Measurements from ENCODE around the gene PEX14. TPM values are rescaled to one million over a fixed set of nuclear protein-coding genes. Genes with fewer than 3 reads are reported as not detected.

PEX14 gene
- total and polyA plus RNA-seq, 2 donors (not counting 3 experiments of a cell fraction or from before 2014, with no cell fraction given): 19.5 to 26.5 TPM

DNA sequence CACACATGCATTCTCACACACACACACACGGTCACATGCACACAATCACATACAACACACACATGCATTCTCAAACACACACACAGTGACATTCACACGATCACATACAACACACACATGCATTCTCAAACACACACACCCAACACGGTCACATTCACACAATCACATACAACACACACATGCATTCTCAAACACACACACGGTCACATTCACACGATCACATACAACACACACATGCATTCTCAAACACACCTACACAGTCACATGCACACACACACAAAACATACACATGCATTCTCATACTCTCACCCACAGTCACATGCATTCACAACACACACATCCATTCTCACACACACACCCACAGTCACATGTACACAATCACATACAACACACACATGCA lies 186.7 kb downstream of the PEX14 start:
- no peaks in the 10 kb centered on the region for H3K79me2 ChIP-seq (ENCODE audit: control insufficient read depth, insufficient read depth, low read length)
- no peaks in the 10 kb centered on the region for H3K9me1 ChIP-seq (replicated peaks; ENCODE audit: control insufficient read depth, extremely low read depth, insufficient read depth, low read length)
- BruUV-seq (replicated peaks): no TSS peak
- intact Hi-C loops (cut with micrococcal nuclease): no loop called here
- H3K9ac ChIP-seq (replicated peaks; ENCODE audit: extremely low read depth, insufficient read depth, low read length): no peak overlapping the region
- no peaks in the 10 kb centered on the region for H3K36me3 ChIP-seq (ENCODE audit: control insufficient read depth in 2 of 2, extremely low read depth in 1 of 2, insufficient read depth in 2 of 2, low read length in 2 of 2)
- H3K4me1 ChIP-seq (ENCODE audit: control insufficient read depth, extremely low read depth, insufficient read depth, low read length): no peaks in the 10 kb centered on the region
- TF ChIP-seq, protein P1, sequence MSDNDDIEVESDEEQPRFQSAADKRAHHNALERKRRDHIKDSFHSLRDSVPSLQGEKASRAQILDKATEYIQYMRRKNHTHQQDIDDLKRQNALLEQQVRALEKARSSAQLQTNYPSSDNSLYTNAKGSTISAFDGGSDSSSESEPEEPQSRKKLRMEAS (IDR thresholded peaks at IDR 0.05; ENCODE audit: insufficient read depth, insufficient read length): no peak
- TF ChIP-seq POLR2A (IDR thresholded peaks at IDR 0.05; ENCODE audit: low read depth, low read length) (no peak), EZH2 (IDR thresholded peaks at IDR 0.05; ENCODE audit: borderline replicate concordance, low read depth, low read length, severe bottlenecking) (no peak), MYC (IDR thresholded peaks at IDR 0.05; ENCODE audit: low read depth, low read length) (no peak)
- no peak overlapping the region for H3K4me3 ChIP-seq (replicated peaks in 1 of 3; ENCODE audit: insufficient read depth in 1 of 3, low read depth in 1 of 3, low read length in 3 of 3)
- FAIRE-seq: no peak
- H3K9me3 ChIP-seq (replicated peaks; ENCODE audit: control insufficient read depth, insufficient read depth, low read length): no peaks in the 10 kb centered on the region
- no peak overlapping the region for H3K27ac ChIP-seq (ENCODE audit: insufficient read depth, low read depth, low read length)
- H4K20me1 ChIP-seq (replicated peaks; ENCODE audit: control insufficient read depth, extremely low read depth, insufficient read depth, low read length): no peaks in the 10 kb centered on the region
- no peak overlapping the region for H2AFZ ChIP-seq (ENCODE audit: low read depth, low read length)
- no peak for DNase-seq (ENCODE audit: low read depth, low spot score)
- ChIA-PET POLR2A (no interaction called here), CTCF (no interaction called here)
- no peak overlapping the region for H3K4me2 ChIP-seq (ENCODE audit: insufficient read depth, low read length)
- dilution Hi-C loops (cut with MboI; ENCODE audit: extremely low pct_ligation_motif_present, low sequenced_read_pairs): no loop called here
- no peaks in the 10 kb centered on the region for H3K27me3 ChIP-seq (ENCODE audit: control insufficient read depth in 2 of 2, insufficient read depth in 2 of 2, low read length in 2 of 2)

DNA sequence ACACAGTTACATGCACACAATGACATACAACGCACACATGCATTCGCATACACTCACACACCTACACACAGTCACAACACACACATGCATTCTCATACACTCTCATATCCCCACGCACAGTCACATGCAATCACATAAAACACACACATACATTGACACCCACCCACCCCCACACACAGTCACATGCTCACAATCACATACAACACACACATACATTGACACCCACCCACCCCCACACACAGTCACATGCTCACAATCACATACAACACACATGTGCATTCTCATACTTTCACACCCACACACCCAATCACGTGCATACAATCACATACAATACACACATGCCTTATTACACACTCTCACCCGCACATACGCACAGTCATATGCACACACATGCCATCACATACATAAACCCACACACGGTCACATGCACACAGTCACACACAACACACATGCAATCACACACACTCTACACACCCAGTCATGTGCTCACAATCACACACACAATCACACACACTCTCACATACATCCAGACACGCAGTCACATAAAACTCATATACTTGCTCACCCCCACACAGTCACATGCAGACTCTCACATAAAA lies 187.4 kb downstream of the PEX14 start:
- no peaks in the 10 kb centered on the region for H3K4me1 ChIP-seq (ENCODE audit: control insufficient read depth, extremely low read depth, insufficient read depth, low read length)
- ChIA-PET CTCF (no interaction called here), POLR2A (no interaction called here)
- intact Hi-C loops (cut with micrococcal nuclease) (no loop called here), dilution Hi-C loops (cut with MboI; ENCODE audit: extremely low pct_ligation_motif_present, low sequenced_read_pairs) (no loop called here)
- no peaks in the 10 kb centered on the region for H3K79me2 ChIP-seq (ENCODE audit: control insufficient read depth, insufficient read depth, low read length)
- TF ChIP-seq POLR2AphosphoS5 (IDR thresholded peaks at IDR 0.05; ENCODE audit: insufficient read depth, low read depth, low read length) (no peak), FOS (IDR thresholded peaks at IDR 0.05; ENCODE audit: borderline replicate concordance, insufficient read depth, low read length) (no peak), EZH2 (IDR thresholded peaks at IDR 0.05; ENCODE audit: borderline replicate concordance, low read depth, low read length, severe bottlenecking) (no peak), MYC (IDR thresholded peaks at IDR 0.05; ENCODE audit: low read depth, low read length) (no peak), GATA2 (IDR thresholded peaks at IDR 0.05; ENCODE audit: insufficient read depth, insufficient read length, low read depth, low read length) (no peak), JUN (IDR thresholded peaks at IDR 0.05; ENCODE audit: borderline replicate concordance, insufficient read depth, insufficient read length, low read depth) (no peak)
- TF ChIP-seq, protein P1 (IDR thresholded peaks at IDR 0.05; ENCODE audit: insufficient read depth, insufficient read length): no peak
- BruUV-seq (replicated peaks): no TSS peak
- no peak for DNase-seq (ENCODE audit: low read depth, low spot score)
- H3K4me3 ChIP-seq (replicated peaks in 1 of 3; ENCODE audit: insufficient read depth in 1 of 3, low read depth in 1 of 3, low read length in 3 of 3): no peak overlapping the region
- no peak for FAIRE-seq
- no peak overlapping the region for H3K27ac ChIP-seq (ENCODE audit: insufficient read depth, low read depth, low read length)
- no peak overlapping the region for H3K9ac ChIP-seq (replicated peaks; ENCODE audit: extremely low read depth, insufficient read depth, low read length)
- no peaks in the 10 kb centered on the region for H3K27me3 ChIP-seq (ENCODE audit: control insufficient read depth in 2 of 2, insufficient read depth in 2 of 2, low read length in 2 of 2)
- H4K20me1 ChIP-seq (replicated peaks; ENCODE audit: control insufficient read depth, extremely low read depth, insufficient read depth, low read length): no peaks in the 10 kb centered on the region
- no peaks in the 10 kb centered on the region for H3K9me1 ChIP-seq (replicated peaks; ENCODE audit: control insufficient read depth, extremely low read depth, insufficient read depth, low read length)
- no peak overlapping the region for H3K4me2 ChIP-seq (ENCODE audit: insufficient read depth, low read length)
- H3K9me3 ChIP-seq (replicated peaks; ENCODE audit: control insufficient read depth, insufficient read depth, low read length): no peaks in the 10 kb centered on the region
- no peaks in the 10 kb centered on the region for H3K36me3 ChIP-seq (ENCODE audit: control insufficient read depth in 2 of 2, extremely low read depth in 1 of 2, insufficient read depth in 2 of 2, low read length in 2 of 2)
- H2AFZ ChIP-seq (ENCODE audit: low read depth, low read length): no peak overlapping the region

Measured in endothelial cell of umbilical vein (primary cell).